ENCODE results near the gene DOCK1. TPM values are rescaled to one million over a fixed set of nuclear protein-coding genes. Genes with fewer than 3 reads are reported as not detected.

Gene DOCK1
- total RNA-seq, 1 donor from 2014 or later = 52.7 TPM

DNA sequence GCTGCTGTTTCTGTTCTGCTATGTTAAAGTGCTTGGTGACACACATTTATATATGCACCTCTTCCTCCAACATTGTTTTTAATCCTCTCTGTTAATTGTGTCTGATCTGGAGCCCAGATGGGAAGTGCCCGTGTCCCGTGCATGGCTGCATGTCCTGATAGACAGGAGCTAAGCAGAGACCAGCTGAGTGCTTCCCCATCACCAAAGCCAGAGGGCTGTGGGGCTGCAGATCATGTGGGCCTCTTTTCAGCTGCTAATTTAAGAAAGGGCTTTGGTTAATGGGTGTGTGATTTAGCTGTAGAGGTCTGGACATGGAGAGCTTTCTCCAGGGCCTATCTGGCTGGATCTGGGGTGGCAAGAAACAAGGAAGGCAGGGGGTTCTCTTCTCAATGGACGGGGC, 547.3 kb downstream of the DOCK1 start:
- Histone ChIP-seq H3K27me3 (ENCODE audit: control insufficient read depth in 3 of 3, insufficient read depth in 3 of 3, low read length in 3 of 3) (no peaks in the 10 kb centered on the region), H3K4me3 (ENCODE audit: low read length in 3 of 3) (no peak overlapping the region), H3K27ac (ENCODE audit: low read depth, low read length) (no peak overlapping the region), H3K9me3 (ENCODE audit: control insufficient read depth in 3 of 3, low read length in 3 of 3) (no peaks in the 10 kb centered on the region), H3K4me1 (ENCODE audit: control insufficient read depth in 3 of 3, insufficient read depth in 3 of 3, low read length in 3 of 3) (no peaks in the 10 kb centered on the region), H3K36me3 (ENCODE audit: control insufficient read depth in 3 of 3, insufficient read depth in 3 of 3, low read length in 3 of 3) (peaks cover 0 to 18% (median 4%) of the 10 kb centered on the region in 3 donors), H3K9ac (ENCODE audit: low read depth in 1 of 3, low read length in 3 of 3) (no peak overlapping the region)

- Histone ChIP-seq H3K27me3 (ENCODE audit: control insufficient read depth in 3 of 3, insufficient read depth in 3 of 3, low read length in 3 of 3) (no peaks in the 10 kb centered on the region), H3K27ac (ENCODE audit: low read depth, low read length) (no peak overlapping the region), H3K4me3 (ENCODE audit: low read length in 3 of 3) (no peak overlapping the region), H3K9me3 (ENCODE audit: control insufficient read depth in 3 of 3, low read length in 3 of 3) (no peaks in the 10 kb centered on the region), H3K36me3 (ENCODE audit: control insufficient read depth in 3 of 3, insufficient read depth in 3 of 3, low read length in 3 of 3) (peaks cover 0 to 15% (median 4%) of the 10 kb centered on the region in 3 donors), H3K4me1 (ENCODE audit: control insufficient read depth in 3 of 3, insufficient read depth in 3 of 3, low read length in 3 of 3) (no peaks in the 10 kb centered on the region), H3K9ac (ENCODE audit: low read depth in 1 of 3, low read length in 3 of 3) (no peak overlapping the region)
Measured at GRCh38 chr10:127453706-127454105, 548.5 kb downstream of the DOCK1 start.

- H3K27me3 ChIP-seq (ENCODE audit: control insufficient read depth in 3 of 3, insufficient read depth in 3 of 3, low read length in 3 of 3) = no peaks in the 10 kb centered on the region
- H3K9ac ChIP-seq (ENCODE audit: low read depth in 1 of 3, low read length in 3 of 3) = no peak overlapping the region
- H3K36me3 ChIP-seq (ENCODE audit: control insufficient read depth in 3 of 3, insufficient read depth in 3 of 3, low read length in 3 of 3) = peaks cover 0 to 4% (median 3%) of the 10 kb centered on the region in 3 donors
- H3K4me3 ChIP-seq (ENCODE audit: low read length in 3 of 3) = no peak overlapping the region
- H3K4me1 ChIP-seq (ENCODE audit: control insufficient read depth in 3 of 3, insufficient read depth in 3 of 3, low read length in 3 of 3) = no peaks in the 10 kb centered on the region
- peaks cover 0 to 2% (median 0%) of the 10 kb centered on the region in 3 donors for H3K9me3 ChIP-seq (ENCODE audit: control insufficient read depth in 3 of 3, low read length in 3 of 3)
- no peak overlapping the region for H3K27ac ChIP-seq (ENCODE audit: low read depth, low read length)
Measured at GRCh38 chr10:127456122-127456521, 550.9 kb downstream of the DOCK1 start.

DNA sequence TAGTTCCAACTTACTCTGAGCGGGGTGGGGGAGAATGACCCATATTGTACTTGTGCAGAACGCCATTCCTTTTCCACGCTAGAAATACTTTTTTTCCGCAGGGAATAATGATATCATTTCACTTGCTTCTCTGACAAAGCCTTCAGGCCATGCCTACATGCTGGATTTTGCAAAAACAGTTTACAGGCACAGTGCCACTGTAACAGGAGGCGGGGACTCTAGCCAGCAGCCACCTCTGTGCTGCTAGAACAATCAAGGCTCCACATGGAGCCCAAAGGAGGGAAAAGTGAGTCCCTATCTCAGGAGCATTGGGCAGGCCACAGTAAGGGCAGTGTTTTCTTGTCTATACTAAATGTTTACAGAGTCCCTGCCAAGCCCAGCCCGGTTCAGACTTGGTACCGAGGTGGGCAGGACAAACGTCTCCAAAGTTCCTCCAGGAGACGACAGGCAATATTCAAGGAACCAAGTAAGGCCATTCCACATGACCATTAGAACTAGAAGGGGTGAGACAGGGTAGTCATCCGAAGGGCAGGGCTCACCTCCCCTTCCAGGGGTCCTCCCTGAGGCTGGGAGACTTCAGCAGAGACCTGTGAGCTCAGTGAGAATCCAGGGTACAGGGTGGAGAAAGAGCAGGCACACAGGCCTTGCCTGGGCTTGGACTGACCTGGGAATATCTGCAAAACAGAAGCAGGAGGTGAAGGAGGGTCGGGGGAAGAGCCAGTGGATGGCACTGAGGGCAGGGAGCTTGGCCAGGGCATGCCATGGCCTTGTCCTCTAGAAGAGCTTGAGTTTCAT, 553.0 kb downstream of the DOCK1 start:
- no peaks in the 10 kb centered on the region for H3K4me1 ChIP-seq (ENCODE audit: control insufficient read depth in 3 of 3, insufficient read depth in 3 of 3, low read length in 3 of 3)
- peaks cover 0 to 2% (median 0%) of the 10 kb centered on the region in 3 donors for H3K9me3 ChIP-seq (ENCODE audit: control insufficient read depth in 3 of 3, low read length in 3 of 3)
- no peak overlapping the region for H3K4me3 ChIP-seq (ENCODE audit: low read length in 3 of 3)
- H3K27me3 ChIP-seq (ENCODE audit: control insufficient read depth in 3 of 3, insufficient read depth in 3 of 3, low read length in 3 of 3) = no peaks in the 10 kb centered on the region
- H3K27ac ChIP-seq (ENCODE audit: low read depth, low read length) = no peak overlapping the region
- no peaks in the 10 kb centered on the region for H3K36me3 ChIP-seq (ENCODE audit: control insufficient read depth in 3 of 3, insufficient read depth in 3 of 3, low read length in 3 of 3)
- H3K9ac ChIP-seq (ENCODE audit: low read depth in 1 of 3, low read length in 3 of 3) = no peak overlapping the region

DNA sequence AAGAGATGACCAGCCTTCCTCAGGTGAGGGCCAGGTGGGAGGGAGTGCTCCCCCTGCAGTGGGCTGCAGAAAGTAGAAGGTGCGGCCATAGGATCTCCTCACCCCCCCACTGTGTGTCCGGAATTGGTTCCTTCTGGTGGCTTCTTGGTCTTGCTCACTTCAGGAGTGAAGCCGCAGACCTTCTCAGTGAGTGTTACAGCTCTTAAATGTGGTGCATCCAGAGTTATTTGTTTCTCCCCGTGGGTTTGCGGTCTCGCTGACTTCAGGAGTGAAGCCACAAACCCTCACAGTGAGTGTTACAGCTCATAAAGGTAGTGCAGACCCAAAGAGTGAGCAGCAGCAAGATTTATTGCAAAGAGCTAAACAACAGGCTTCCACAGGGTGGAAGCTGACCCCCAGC, 553.6 kb downstream of the DOCK1 start:
- no peak overlapping the region for H3K27ac ChIP-seq (ENCODE audit: low read depth, low read length)
- no peak overlapping the region for H3K4me3 ChIP-seq (ENCODE audit: low read length in 3 of 3)
- peaks cover 0 to 2% (median 0%) of the 10 kb centered on the region in 3 donors for H3K9me3 ChIP-seq (ENCODE audit: control insufficient read depth in 3 of 3, low read length in 3 of 3)
- H3K4me1 ChIP-seq (ENCODE audit: control insufficient read depth in 3 of 3, insufficient read depth in 3 of 3, low read length in 3 of 3) = no peaks in the 10 kb centered on the region
- no peaks in the 10 kb centered on the region for H3K36me3 ChIP-seq (ENCODE audit: control insufficient read depth in 3 of 3, insufficient read depth in 3 of 3, low read length in 3 of 3)
- no peaks in the 10 kb centered on the region for H3K27me3 ChIP-seq (ENCODE audit: control insufficient read depth in 3 of 3, insufficient read depth in 3 of 3, low read length in 3 of 3)
- H3K9ac ChIP-seq (ENCODE audit: low read depth in 1 of 3, low read length in 3 of 3) = no peak overlapping the region

DNA sequence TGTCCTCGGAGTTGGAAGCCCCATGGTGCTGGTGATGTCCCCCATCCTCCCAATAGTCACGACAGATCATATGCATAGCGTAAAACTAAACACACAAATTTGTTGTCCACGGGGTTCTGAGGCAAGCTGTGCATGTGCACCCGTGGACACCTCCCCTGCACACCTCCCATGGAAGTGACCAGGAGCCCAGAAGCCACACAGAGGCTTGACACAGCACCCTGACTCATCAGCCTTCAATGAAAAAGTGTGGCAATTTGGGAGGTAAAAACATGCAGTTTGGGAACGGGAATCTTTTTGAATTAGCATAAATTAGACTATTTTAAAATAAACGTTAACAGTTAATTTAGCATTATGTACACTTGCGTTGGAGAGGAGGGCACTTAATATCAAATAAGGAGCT, 554.7 kb downstream of the DOCK1 start:
- Histone ChIP-seq H3K27me3 (ENCODE audit: control insufficient read depth in 3 of 3, insufficient read depth in 3 of 3, low read length in 3 of 3) (peaks cover 0 to 8% (median 0%) of the 10 kb centered on the region in 3 donors), H3K4me1 (ENCODE audit: control insufficient read depth in 3 of 3, insufficient read depth in 3 of 3, low read length in 3 of 3) (no peaks in the 10 kb centered on the region), H3K27ac (ENCODE audit: low read depth, low read length) (no peak overlapping the region), H3K36me3 (ENCODE audit: control insufficient read depth in 3 of 3, insufficient read depth in 3 of 3, low read length in 3 of 3) (no peaks in the 10 kb centered on the region), H3K9me3 (ENCODE audit: control insufficient read depth in 3 of 3, low read length in 3 of 3) (peaks cover 0 to 5% (median 0%) of the 10 kb centered on the region in 3 donors), H3K9ac (ENCODE audit: low read depth in 1 of 3, low read length in 3 of 3) (no peak overlapping the region), H3K4me3 (ENCODE audit: low read length in 3 of 3) (no peak overlapping the region)

- Histone ChIP-seq H3K4me1 (ENCODE audit: control insufficient read depth in 3 of 3, insufficient read depth in 3 of 3, low read length in 3 of 3) (no peaks in the 10 kb centered on the region), H3K9me3 (ENCODE audit: control insufficient read depth in 3 of 3, low read length in 3 of 3) (peaks cover 0 to 5% (median 0%) of the 10 kb centered on the region in 3 donors), H3K4me3 (ENCODE audit: low read length in 3 of 3) (no peak overlapping the region), H3K27me3 (ENCODE audit: control insufficient read depth in 3 of 3, insufficient read depth in 3 of 3, low read length in 3 of 3) (peaks cover 0 to 8% (median 0%) of the 10 kb centered on the region in 3 donors), H3K9ac (ENCODE audit: low read depth in 1 of 3, low read length in 3 of 3) (no peak overlapping the region), H3K27ac (ENCODE audit: low read depth, low read length) (no peak overlapping the region), H3K36me3 (ENCODE audit: control insufficient read depth in 3 of 3, insufficient read depth in 3 of 3, low read length in 3 of 3) (no peaks in the 10 kb centered on the region)
Measured at GRCh38 chr10:127462643-127463295, 557.5 kb downstream of the DOCK1 start.

GRCh38 chr10:127463548-127463947, 558.3 kb downstream of the DOCK1 start:
- Histone ChIP-seq H3K27me3 (ENCODE audit: control insufficient read depth in 3 of 3, insufficient read depth in 3 of 3, low read length in 3 of 3) (peaks cover 0 to 8% (median 0%) of the 10 kb centered on the region in 3 donors), H3K9ac (ENCODE audit: low read depth in 1 of 3, low read length in 3 of 3) (no peak overlapping the region), H3K4me3 (ENCODE audit: low read length in 3 of 3) (no peak overlapping the region), H3K9me3 (ENCODE audit: control insufficient read depth in 3 of 3, low read length in 3 of 3) (peaks cover 0 to 5% (median 0%) of the 10 kb centered on the region in 3 donors), H3K36me3 (ENCODE audit: control insufficient read depth in 3 of 3, insufficient read depth in 3 of 3, low read length in 3 of 3) (no peaks in the 10 kb centered on the region), H3K4me1 (ENCODE audit: control insufficient read depth in 3 of 3, insufficient read depth in 3 of 3, low read length in 3 of 3) (no peaks in the 10 kb centered on the region), H3K27ac (ENCODE audit: low read depth, low read length) (no peak overlapping the region)

GRCh38 chr10:127464561-127464960, 559.3 kb downstream of the DOCK1 start:
- Histone ChIP-seq H3K9me3 (ENCODE audit: control insufficient read depth in 3 of 3, low read length in 3 of 3) (peaks cover 0 to 5% (median 0%) of the 10 kb centered on the region in 3 donors), H3K9ac (ENCODE audit: low read depth in 1 of 3, low read length in 3 of 3) (no peak overlapping the region), H3K4me3 (ENCODE audit: low read length in 3 of 3) (no peak overlapping the region), H3K27me3 (ENCODE audit: control insufficient read depth in 3 of 3, insufficient read depth in 3 of 3, low read length in 3 of 3) (peaks cover 0 to 12% (median 0%) of the 10 kb centered on the region in 3 donors), H3K4me1 (ENCODE audit: control insufficient read depth in 3 of 3, insufficient read depth in 3 of 3, low read length in 3 of 3) (no peaks in the 10 kb centered on the region), H3K36me3 (ENCODE audit: control insufficient read depth in 3 of 3, insufficient read depth in 3 of 3, low read length in 3 of 3) (no peaks in the 10 kb centered on the region), H3K27ac (ENCODE audit: low read depth, low read length) (no peak overlapping the region)

DNA sequence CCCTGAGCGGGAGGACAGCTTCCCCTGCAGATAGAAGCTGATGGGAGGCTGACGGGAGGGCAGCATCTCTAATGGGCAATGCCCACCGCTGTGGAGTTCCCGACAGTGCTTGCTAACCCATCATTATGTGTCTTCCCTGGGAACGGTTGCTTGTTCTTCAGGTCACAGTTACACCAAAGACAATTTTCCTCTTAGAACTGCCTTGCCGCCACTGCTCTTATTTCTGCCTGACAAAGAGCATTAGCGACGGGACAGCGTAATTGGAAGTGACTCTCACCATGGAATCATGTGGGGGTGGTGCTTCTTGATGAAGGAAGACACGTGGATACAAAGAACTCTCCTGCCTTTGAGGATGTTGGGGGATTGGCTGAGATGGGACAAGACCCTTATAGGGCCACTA, 562.6 kb downstream of the DOCK1 start:
- H3K36me3 ChIP-seq (ENCODE audit: control insufficient read depth in 3 of 3, insufficient read depth in 3 of 3, low read length in 3 of 3) = no peaks in the 10 kb centered on the region
- H3K27me3 ChIP-seq (ENCODE audit: control insufficient read depth in 3 of 3, insufficient read depth in 3 of 3, low read length in 3 of 3) = peaks cover 0 to 12% (median 0%) of the 10 kb centered on the region in 3 donors
- no peaks in the 10 kb centered on the region for H3K4me1 ChIP-seq (ENCODE audit: control insufficient read depth in 3 of 3, insufficient read depth in 3 of 3, low read length in 3 of 3)
- H3K4me3 ChIP-seq (ENCODE audit: low read length in 3 of 3) = no peak overlapping the region
- no peak overlapping the region for H3K27ac ChIP-seq (ENCODE audit: low read depth, low read length)
- no peak overlapping the region for H3K9ac ChIP-seq (ENCODE audit: low read depth in 1 of 3, low read length in 3 of 3)
- H3K9me3 ChIP-seq (ENCODE audit: control insufficient read depth in 3 of 3, low read length in 3 of 3) = peaks cover 0 to 3% (median 0%) of the 10 kb centered on the region in 3 donors
